WTC11 (cell line): ENCODE results near the gene SEZ6L.

ENCODE experiments used
- IRF2 ChIP-seq: sonication (generic); formaldehyde crosslinking; IDR thresholded peaks from 2 replicates; pipeline ENCODE4 v1.8.0; 2022; ENCODE audit warnings: low read depth, missing genetic modification reagents, borderline replicate concordance
- KAT7 ChIP-seq: sonication (generic); formaldehyde crosslinking; IDR thresholded peaks from 2 replicates; pipeline ENCODE4 v1.8.1; 2023; ENCODE audit warnings: missing genetic modification reagents, mild to moderate bottlenecking, borderline replicate concordance
- TF ChIP-seq, protein P1 (sequence below): fragments of 200-600 bp; IDR thresholded peaks from 2 replicates; pipeline ENCODE4 v1.8.0; 2022; ENCODE audit warnings: antibody characterized with exemption
- TF ChIP-seq, protein P2 (sequence below): sonication (generic); formaldehyde crosslinking; IDR thresholded peaks from 2 replicates; pipeline ENCODE4 v1.8.0; 2022; ENCODE audit warnings: mild to moderate bottlenecking, missing genetic modification reagents

DNA sequence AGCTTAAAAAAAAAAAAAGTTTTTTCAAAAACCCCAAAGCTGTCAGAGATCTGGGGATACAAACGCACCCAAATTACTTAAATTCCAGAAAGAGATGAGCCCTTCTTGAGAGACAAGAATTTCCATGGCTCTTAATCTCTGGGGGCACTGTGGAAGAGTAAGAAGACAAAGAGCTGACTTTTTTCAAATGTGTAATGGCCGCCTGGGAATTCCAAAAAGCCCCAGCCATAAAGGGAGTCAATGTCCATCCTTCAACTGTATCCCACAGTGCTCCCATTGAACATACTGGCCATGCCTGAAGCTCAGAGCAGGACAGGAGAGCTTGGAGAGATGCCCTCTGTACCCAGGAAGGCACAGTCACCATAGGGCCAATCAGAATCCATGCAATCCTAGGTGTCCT lies 222.4 kb downstream of the SEZ6L start:
- TF ChIP-seq IRF2 (CRISPR knock-in tag) (no peak), KAT7 (CRISPR knock-in tag) (no peak)
- TF ChIP-seq, protein P1, sequence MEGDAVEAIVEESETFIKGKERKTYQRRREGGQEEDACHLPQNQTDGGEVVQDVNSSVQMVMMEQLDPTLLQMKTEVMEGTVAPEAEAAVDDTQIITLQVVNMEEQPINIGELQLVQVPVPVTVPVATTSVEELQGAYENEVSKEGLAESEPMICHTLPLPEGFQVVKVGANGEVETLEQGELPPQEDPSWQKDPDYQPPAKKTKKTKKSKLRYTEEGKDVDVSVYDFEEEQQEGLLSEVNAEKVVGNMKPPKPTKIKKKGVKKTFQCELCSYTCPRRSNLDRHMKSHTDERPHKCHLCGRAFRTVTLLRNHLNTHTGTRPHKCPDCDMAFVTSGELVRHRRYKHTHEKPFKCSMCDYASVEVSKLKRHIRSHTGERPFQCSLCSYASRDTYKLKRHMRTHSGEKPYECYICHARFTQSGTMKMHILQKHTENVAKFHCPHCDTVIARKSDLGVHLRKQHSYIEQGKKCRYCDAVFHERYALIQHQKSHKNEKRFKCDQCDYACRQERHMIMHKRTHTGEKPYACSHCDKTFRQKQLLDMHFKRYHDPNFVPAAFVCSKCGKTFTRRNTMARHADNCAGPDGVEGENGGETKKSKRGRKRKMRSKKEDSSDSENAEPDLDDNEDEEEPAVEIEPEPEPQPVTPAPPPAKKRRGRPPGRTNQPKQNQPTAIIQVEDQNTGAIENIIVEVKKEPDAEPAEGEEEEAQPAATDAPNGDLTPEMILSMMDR: no peak
- TF ChIP-seq, protein P2, sequence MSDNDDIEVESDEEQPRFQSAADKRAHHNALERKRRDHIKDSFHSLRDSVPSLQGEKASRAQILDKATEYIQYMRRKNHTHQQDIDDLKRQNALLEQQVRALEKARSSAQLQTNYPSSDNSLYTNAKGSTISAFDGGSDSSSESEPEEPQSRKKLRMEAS (CRISPR knock-in tag): no peak
